GM21360 (cell line): ENCODE results near the gene ZNF609.
"Not testable (repeated sequence)": the region's sequence is repeated elsewhere in the genome, so short reads cannot be mapped to it uniquely, and the experiment has no call there.

Source experiments
- ATAC-seq: cut with Tn5 transposase; IDR thresholded peaks from one replicate; pipeline ENCODE4 v1.9.1; 2021; ENCODE audit warnings: mild to moderate bottlenecking, moderate library complexity; ENCODE audit not compliant: unreplicated experiment

The ZNF609 gene

DNA sequence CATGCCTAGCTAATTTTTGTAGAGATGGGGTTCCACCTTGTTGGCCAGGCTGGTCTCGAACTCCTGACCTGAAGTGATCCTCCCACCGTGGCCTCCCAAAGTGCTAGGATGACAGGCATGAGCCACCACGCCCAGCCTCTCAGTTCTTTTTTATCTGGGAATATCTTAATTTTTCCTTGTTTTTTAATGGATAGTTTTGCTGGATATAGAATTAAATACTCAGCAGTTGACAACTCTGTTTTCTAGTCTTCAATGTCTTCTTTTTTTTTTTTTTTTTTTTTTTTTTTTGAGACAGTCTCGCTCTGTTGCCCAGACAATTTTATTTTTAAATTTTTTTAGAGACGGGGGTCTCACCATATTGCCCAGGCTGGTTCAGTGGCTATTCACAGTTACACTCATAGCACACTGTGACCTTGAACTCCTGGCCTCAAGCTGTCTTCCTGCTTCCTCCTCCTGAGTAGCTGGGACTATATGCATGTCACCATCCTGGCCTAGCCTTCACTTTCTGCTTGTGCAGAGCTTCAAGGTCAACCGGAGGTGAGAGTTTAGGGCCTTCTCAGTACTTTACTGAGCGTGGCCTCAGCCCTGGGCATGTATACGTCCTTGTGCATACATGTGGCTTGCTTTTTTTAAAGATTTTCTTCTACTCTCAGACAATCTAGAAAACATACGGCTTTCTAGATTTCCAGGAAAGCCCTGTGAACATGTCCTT lies 120.5 kb downstream of the ZNF609 start:
- no peak for ATAC-seq

DNA sequence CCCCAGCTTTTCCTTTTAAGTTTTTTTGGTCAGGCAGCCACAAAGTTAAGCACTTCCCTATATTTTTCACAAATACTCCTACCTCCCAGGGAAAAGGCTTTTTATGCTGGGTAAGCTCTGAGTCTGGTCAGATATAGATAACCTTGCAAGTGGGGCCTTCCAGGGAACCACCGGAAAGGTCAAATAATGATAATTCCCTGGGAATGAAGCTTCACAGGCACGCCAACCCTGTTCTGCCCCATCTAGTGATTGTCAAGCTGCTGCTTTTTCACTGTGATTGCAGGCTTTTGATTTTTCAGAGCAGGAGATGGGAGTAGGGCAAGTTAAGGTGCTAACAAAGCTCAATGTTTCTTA lies 121.0 kb downstream of the ZNF609 start:
- ATAC-seq, result no peak

GRCh38 chr15:64582202-64582601 lies 121.8 kb downstream of the ZNF609 start:
- ATAC-seq, result no peak

DNA sequence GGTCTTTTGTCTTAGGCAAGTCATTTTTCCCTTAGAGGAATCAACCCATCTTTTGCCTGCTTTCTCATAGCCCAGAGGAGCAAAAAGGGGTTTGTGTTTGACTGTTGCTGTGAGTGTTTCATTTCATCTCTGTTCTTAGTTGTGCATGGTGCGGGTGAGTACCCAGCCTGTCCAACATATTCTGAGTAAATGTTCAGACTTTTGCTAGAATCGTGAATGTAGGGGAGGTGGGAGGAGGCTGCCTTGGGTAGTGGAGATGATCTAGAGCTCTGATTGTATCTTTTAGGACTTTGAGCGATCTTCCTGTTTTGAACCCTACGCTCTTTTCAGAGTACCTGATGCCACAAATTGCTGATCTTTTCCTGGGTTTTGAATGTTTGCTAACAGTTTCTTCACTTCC lies 123.1 kb downstream of the ZNF609 start:
- no peak for ATAC-seq

- no peak for ATAC-seq
These were observed 123.6 kb downstream of the ZNF609 start for GRCh38 chr15:64583983-64584382.

DNA sequence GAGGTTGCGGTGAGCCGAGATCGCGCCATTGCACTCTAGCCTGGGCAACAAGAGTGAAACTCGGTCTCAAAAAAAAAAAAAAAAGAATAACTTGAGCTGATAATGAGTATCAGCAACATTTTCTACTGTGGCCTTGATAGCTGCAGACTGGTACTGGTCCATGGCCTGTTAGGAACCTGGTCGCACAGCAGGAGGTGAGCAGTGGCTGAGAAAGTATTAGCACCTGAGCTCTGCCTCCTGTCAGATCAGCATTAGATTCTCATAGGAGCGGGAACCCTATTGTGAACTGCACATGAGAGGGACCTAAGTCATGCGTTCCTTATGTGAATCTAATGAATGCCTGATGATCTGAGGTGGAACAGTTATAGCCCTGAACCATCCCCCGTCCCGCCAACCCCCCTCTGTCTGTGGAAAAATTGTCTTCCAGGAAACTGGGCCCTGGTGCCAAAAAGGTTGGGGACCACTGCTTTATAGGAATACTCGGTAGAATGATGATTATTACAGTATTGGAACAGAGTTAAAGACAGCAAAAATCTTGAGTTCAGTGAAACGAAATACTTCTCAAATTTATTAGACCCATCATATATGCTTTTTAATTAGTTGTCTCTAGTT lies 126.0 kb downstream of the ZNF609 start:
- no peak for ATAC-seq

DNA sequence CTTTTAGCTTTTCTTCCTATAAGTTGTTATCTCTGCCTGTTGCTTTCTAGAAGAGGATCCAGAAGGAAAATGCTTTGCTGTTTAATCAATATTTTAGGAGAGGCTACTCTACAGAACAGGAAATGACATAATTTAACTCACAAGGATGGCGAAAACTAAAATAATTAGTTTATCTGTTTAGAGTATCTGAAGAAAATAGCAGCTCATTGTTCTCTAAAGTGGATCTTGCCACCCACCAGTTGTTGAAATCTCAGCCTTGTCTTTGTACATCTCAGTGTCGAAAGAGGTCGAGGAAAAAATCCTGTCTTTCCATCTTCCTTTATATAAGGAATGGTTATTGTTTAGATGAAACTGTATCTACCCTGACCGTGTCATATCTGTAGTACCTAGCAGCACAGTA lies 126.6 kb downstream of the ZNF609 start:
- ATAC-seq, result no peak

DNA sequence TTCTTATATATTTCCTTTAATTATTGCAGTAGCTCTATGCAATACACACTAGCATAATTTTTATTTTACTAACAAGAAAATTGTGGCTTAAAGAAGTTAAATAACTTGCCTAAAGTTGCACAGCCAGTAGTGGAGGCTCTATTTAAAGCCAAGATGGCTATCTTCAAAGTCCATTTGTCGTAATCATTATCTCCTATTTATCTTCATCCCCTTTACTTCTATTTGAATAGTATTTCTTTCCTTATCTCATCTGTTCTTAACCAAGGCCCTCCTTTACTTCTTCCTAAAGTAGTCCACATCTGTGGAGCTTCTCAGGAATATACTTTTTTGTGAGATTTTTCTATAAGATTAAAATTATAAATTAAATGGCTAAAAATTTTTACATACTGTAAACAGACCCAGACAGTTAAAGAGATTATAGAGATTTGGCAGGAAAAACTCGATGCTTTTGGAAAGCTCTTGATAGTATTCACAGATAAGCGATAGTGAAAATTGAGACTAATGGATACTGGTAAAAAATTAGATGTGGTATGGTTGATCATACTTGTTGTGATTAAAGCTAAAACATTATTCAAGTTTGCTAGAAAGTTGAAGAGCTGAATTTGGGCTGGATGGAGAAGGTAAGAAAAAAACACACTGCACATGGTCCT lies 129.2 kb downstream of the ZNF609 start:
- ATAC-seq, result no peak

DNA sequence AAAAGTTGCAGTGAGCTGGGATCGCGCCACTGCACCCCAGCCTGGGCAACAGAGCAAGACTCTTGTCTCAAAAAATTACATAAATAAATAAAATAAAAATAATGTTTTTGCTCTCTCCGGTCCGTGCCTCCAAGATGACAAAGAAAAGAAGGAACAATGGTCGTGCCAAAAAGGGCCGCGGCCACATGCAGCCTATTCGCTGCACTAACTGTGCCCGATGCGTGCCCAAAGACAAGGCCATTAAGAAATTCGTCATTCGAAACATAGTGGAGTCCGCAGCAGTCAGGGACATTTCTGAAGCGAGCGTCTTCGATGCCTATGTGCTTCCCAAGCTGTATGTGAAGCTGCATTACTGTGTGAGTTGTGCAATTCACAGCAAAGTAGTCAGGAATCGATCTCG lies 132.5 kb downstream of the ZNF609 start:
- ATAC-seq, result not testable (repeated sequence)

GRCh38 chr15:64596701-64597476 lies 136.5 kb downstream of the ZNF609 start:
- ATAC-seq, result no peak

GRCh38 chr15:64597477-64597822 lies 137.1 kb downstream of the ZNF609 start:
- no peak for ATAC-seq

DNA sequence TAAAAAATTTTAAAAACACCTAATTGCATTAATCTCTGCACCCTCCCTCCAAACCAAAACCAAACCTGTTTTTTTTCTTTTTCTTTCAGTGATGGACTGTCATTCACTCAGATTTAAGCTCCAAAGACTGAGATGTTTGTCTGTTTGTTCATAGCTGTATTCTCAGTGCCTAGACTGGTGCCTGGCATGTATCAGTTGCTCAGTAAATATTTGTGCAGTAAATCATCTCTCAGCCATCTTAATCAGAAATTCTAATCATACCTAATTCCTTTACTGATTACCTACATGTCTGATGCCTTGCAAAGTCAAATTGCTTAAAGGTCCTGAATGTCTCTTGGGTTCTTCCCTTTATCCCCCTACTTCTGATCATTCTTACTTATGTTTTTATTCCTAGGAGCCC lies 138.8 kb downstream of the ZNF609 start:
- ATAC-seq, result no peak

DNA sequence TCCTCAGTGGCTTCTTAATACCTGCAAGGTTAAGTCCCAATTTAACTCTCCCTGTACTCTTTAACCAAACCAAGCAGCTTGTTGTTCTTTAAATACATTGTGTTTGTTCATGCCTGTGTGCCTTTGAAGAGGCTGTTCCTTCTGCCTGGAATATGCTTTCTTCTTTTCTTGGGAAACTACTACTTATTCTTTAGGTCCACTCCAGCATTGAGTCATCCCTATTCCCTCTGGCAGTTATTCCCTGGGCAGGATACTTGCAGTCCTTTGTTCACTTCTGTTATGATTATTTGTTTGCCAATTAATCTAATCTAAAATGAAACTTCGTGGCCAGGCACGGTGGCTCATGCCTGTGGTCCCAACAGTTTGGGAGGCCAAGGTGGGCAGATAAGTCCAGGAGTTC lies 139.3 kb downstream of the ZNF609 start:
- no peak for ATAC-seq

- no peak for ATAC-seq
These were observed 140.4 kb downstream of the ZNF609 start for GRCh38 chr15:64600794-64601193.

- no peak for ATAC-seq
These were observed 143.9 kb downstream of the ZNF609 start for GRCh38 chr15:64604319-64604718.

GRCh38 chr15:64607416-64607815 lies 147.0 kb downstream of the ZNF609 start:
- not testable (repeated sequence) for ATAC-seq

DNA sequence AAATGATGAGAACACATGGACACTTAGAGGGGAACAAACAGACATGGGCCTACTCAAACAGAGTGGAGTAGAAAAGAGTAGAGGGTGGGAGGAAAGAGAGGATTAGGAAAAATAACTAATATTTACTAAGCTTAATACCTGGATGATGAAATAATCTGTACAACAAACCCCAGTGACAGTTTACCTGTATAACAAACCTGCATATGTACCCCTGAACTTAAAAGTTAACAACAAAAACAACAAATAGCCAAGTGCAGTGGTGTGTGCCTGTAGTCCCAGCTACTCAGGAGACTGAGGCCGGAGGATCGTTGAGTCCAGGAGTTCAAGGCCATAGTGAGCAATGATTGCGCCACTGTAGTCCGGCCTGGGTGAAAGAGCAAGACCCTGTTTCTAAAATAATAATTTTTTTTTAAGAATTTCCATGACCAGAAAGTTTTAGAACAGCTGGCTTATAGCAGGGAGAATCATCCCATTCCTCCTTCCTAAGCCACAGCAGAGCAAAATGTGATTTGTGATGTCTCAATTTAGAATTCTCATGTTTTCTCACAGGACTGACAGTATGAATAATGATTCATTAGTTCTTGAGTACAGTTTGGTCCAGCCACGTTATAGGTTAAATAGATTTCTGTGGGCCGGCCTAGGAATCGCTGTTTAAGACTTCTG lies 150.0 kb downstream of the ZNF609 start:
- no peak for ATAC-seq

- no peak for ATAC-seq
These were observed 150.8 kb downstream of the ZNF609 start for GRCh38 chr15:64611085-64611725.

DNA sequence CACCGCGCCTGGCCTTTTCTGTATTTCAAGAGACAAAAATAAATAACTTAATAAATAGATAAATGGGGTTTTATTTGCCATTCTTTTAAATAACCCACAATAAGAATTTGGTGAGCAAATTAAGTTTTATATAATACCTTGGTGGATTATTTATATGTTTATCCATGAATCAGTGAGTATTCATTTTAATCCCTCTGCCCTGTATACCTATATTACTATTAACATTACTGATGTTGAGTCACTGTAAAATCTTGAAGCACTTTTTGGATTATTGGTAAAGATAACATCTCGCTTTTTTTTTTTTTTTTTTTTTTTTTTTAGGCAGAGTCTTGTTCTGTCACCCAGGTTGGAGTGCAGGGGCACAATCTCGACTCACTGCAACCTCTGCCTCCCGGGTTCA lies 154.1 kb downstream of the ZNF609 start:
- no peak for ATAC-seq

DNA sequence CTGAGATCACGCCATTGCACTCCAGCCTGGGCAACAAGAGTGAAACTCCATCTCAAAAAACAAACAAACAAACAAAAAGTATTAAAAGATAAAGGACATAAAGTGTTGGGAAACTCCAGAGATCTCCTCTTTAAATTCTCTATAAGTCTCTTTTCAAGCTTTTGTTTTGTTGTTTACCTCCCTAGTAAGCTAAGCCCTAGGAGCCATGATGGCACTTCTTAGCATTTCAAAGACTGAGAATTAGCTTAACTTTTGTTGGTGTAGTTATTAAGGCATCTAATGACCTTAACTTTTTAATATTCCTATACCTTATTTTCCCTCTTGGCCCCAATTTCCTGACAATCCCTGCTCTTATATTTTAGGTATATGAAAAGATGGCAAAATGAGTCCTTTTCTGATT lies 157.3 kb downstream of the ZNF609 start:
- no peak for ATAC-seq

- no peak for ATAC-seq
These were observed 157.8 kb downstream of the ZNF609 start for GRCh38 chr15:64618138-64618537.
